Stomach (tissue), 9 donors: ENCODE results near the gene DCUN1D4. TPM values are rescaled to one million over a fixed set of nuclear protein-coding genes. Genes with fewer than 3 reads are reported as not detected.

Experiments used
- DNase-seq, 2 donors: peaks; one replicate each; pipeline versions ENCODE4 v3.0.0 to v3.0.0-alpha.2; 2013 to 2019
- H3K27ac ChIP-seq, 5 donors: fragments of 200-600 bp in 4 of 5; sonication (generic) in 4 of 5; one replicate each; pipeline ENCODE4 v1.5.1; 2013 to 2019; ENCODE audit warnings: mild to moderate bottlenecking in 1 of 5, moderate library complexity in 1 of 5
- H3K27me3 ChIP-seq, 3 donors: fragments of 200-600 bp; sonication (generic); one replicate each; pipeline ENCODE4 v1.5.1; 2017 to 2019; ENCODE audit warnings: mixed run types in 1 of 3
- H3K36me3 ChIP-seq, 4 donors: fragments of 200-600 bp; sonication (generic); 1 replicate in 3 of 4; 2 replicates in 1 of 4; pipeline ENCODE4 v1.5.1; 2016 to 2019
- H3K4me1 ChIP-seq, 4 donors: fragments of 200-600 bp; sonication (generic); one replicate each; pipeline ENCODE4 v1.5.1; 2016 to 2019
- H3K4me3 ChIP-seq, 4 donors: fragments of 200-600 bp; sonication (generic) in 3 of 4; one replicate each; pipeline ENCODE4 v1.5.1; 2016 to 2019; ENCODE audit warnings: mild to moderate bottlenecking in 1 of 4
- H3K9me3 ChIP-seq, 4 donors: fragments of 200-600 bp; sonication (generic); one replicate each; pipeline ENCODE4 v1.5.1; 2016 to 2019
- EP300 ChIP-seq: sonication (generic); formaldehyde crosslinking; IDR thresholded peaks from one replicate; pipeline ENCODE4 v1.6.1; 2017; ENCODE audit warnings: antibody characterized with exemption
- POLR2A ChIP-seq, 4 donors: fragments of 450-650 bp; IDR thresholded peaks; one replicate each; pipeline ENCODE4 v1.6.1; 2016; ENCODE audit warnings: antibody characterized with exemption in 4 of 4, control low read depth in 2 of 4, mild to moderate bottlenecking in 1 of 4, moderate library complexity in 1 of 4
- POLR2AphosphoS5 ChIP-seq, 3 donors: sonication (generic); formaldehyde crosslinking; IDR thresholded peaks; one replicate each; pipeline ENCODE4 v1.6.1; 2016; ENCODE audit warnings: antibody characterized with exemption in 3 of 3
- WGBS, 5 donors: extraction: QIAGEN DNeasy Blood & Tissue Kit in 3 of 5; methylation state at CpG; one replicate each; pipeline versions ENCODE4 v1.1.5 to v1.1.7; 2013 to 2018; 5-methylcytosine and 5-hydroxymethylcytosine counted together
- intact Hi-C: fragments of 100-400 bp; cut with DNase I; formaldehyde crosslinking; loops from one replicate; pipeline ENCODE4 v1.15.1; 2023; ENCODE audit warnings: low total_unique reads
- polyA plus RNA-seq, 3 donors: library from polyadenylated mRNA; stranded (reverse); fragments of 200-250 nt; gene quantifications; one replicate each; pipeline ENCODE4 v1.2.3, GENCODE V29; 2013
- total RNA-seq, 5 donors: library from RNA; depleted of rRNA; stranded (reverse); fragments of >200 nt; gene quantifications; one replicate each; pipeline versions ENCODE4 v1.1.0 to v1.2.3, GENCODE V29; 2014 to 2016
- TF ChIP-seq, protein P1 (sequence below), 7 experiments: fragments of 450-650 bp in 4 of 7; fragments of 200-600 bp in 3 of 7; sonication (generic) in 3 of 7; IDR thresholded peaks; one replicate each; pipeline ENCODE4 v1.5.1; 2016 to 2019; ENCODE audit warnings: antibody characterized with exemption in 7 of 7, control low read depth in 2 of 7, mild to moderate bottlenecking in 1 of 7
- donor health status: healthy with polysubstance abuse.
- donor health status: Bipolar disorder and iron deficiency.
- donor health status: healthy.

DCUN1D4 gene
- total and polyA plus RNA-seq, 8 donors: 5.8 to 84.6 (median 30.0) TPM

GRCh38 chr4:51849430-51849829 lies 6.5 kb downstream of the DCUN1D4 start:
- intact Hi-C loops: no loop called here
- Histone ChIP-seq H3K4me3 (no peak overlapping the region), H3K27ac (no peak overlapping the region), H3K36me3 (peaks cover 0 to 14% (median 13%) of the 10 kb centered on the region in 4 donors), H3K27me3 (no peaks in the 10 kb centered on the region), H3K4me1 (peaks cover 39 to 90% (median 70%) of the 10 kb centered on the region in 4 donors), H3K9me3 (no peaks in the 10 kb centered on the region)
- TF ChIP-seq POLR2AphosphoS5 (IDR thresholded peaks at IDR 0.05) (no peak), EP300 (no peak), POLR2A (IDR thresholded peaks at IDR 0.05) (no peak)
- TF ChIP-seq, protein P1, sequence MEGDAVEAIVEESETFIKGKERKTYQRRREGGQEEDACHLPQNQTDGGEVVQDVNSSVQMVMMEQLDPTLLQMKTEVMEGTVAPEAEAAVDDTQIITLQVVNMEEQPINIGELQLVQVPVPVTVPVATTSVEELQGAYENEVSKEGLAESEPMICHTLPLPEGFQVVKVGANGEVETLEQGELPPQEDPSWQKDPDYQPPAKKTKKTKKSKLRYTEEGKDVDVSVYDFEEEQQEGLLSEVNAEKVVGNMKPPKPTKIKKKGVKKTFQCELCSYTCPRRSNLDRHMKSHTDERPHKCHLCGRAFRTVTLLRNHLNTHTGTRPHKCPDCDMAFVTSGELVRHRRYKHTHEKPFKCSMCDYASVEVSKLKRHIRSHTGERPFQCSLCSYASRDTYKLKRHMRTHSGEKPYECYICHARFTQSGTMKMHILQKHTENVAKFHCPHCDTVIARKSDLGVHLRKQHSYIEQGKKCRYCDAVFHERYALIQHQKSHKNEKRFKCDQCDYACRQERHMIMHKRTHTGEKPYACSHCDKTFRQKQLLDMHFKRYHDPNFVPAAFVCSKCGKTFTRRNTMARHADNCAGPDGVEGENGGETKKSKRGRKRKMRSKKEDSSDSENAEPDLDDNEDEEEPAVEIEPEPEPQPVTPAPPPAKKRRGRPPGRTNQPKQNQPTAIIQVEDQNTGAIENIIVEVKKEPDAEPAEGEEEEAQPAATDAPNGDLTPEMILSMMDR (IDR thresholded peaks at IDR 0.05): no peak
- no peak for DNase-seq
- 69 to 80% (median 73%) methylated on average over 5 of the region's 5 CpGs for WGBS, 5 donors

DNA sequence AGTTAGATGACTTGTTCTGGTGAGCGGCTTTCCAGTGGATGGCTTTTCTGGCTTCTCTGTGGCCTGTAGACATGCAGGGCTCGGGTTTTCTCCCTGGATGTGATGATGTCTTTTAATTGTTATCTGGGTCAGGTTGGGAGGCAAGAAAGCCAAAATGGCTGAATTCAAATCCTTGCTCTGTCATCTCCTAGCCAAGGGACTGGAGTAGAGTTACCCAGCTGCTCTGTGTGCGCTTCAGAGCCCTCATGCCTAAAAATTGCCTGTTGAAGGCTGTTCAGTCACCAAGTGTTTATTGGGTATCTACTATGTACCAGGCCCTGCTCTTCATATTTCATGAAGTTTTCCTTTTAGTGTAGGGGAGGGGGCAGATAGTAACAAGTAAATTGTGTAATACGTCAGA lies 7.3 kb downstream of the DCUN1D4 start:
- Histone ChIP-seq H3K4me1 (peaks cover 31 to 91% (median 71%) of the 10 kb centered on the region in 4 donors), H3K27me3 (no peaks in the 10 kb centered on the region), H3K27ac (peak overlapping the region in 1 of 5 donors; percentile 24), H3K36me3 (peaks cover 0 to 14% (median 13%) of the 10 kb centered on the region in 4 donors), H3K9me3 (no peaks in the 10 kb centered on the region), H3K4me3 (no peak overlapping the region)
- intact Hi-C loops: no loop called here
- no peak for DNase-seq
- WGBS, 5 donors: 94 to 97% (median 96%) methylated on average over 4 of the region's 4 CpGs
- TF ChIP-seq, protein P1 (IDR thresholded peaks at IDR 0.05): no peak
- no peak for TF ChIP-seq POLR2AphosphoS5 (IDR thresholded peaks at IDR 0.05)
- no peak for TF ChIP-seq EP300
- TF ChIP-seq POLR2A (IDR thresholded peaks at IDR 0.05): no peak

DNA sequence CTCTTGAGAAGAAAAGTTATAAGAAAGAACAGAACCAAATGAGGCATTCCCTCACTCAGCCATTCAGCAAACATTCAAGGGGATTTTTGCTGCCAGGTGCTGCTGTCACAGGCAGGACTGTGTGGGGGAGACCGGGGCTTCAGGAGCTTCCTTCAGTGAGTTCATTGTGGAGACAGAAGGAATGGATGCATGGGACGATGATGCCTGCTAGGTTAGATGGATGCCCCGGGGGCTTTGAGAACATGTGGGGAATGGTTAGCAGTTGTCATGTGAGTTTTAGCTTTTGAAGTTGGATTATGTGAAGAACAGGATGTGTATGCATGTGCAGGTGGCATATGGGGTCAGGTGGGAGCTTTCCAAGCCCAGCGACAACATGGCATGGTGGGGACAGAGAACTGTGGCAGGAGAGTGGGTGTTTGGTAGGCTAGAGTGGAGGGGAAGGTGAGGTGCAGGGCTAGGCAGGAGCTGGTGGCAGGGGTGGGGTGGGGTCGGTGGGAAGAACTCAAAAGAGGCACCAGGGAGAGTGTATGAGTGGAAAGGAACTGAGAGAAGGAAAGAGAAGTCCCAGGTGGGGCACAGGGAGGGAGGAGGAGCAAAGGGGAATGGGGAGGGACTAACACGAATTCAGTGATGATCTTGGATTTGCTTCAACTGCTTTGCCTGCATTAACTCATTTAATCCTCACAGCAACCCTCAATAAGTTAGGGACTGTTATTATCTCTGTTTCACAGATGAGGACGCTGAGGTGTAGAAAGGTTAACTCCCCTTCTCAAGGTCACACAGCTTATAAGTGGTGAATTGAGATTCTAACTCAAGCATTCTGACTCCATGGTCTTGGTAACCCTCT lies 8.4 kb downstream of the DCUN1D4 start:
- Histone ChIP-seq H3K9me3 (no peaks in the 10 kb centered on the region), H3K27ac (peak overlapping the region in 3 of 5 donors; percentile 18 to 79 (median 21)), H3K27me3 (no peaks in the 10 kb centered on the region), H3K4me3 (no peak overlapping the region), H3K4me1 (peaks cover 28 to 91% (median 65%) of the 10 kb centered on the region in 4 donors), H3K36me3 (peaks cover 0 to 14% (median 13%) of the 10 kb centered on the region in 4 donors)
- no peak for TF ChIP-seq POLR2A (IDR thresholded peaks at IDR 0.05)
- intact Hi-C loops: no loop called here
- DNase-seq: no peak
- WGBS, 5 donors: 58 to 62% (median 59%) methylated on average over 7 of the region's 7 CpGs

DNA sequence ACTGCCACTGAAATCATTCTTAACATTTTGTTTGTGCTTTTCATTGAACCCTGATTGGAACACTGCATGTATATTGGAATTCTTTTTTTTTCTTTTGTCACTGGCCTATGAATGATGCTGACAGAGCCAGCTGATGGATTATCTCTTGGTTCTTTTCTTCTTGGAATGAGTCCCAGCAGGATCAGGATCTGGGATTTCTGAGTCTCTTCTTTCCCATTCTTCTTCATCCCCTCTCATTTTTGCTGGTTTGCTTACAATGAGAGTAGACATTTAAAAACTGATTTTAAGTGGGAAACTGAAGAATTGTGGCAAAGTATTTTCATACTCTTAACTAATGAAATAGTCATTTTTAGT lies 9.0 kb downstream of the DCUN1D4 start:
- TF ChIP-seq, protein P1 (IDR thresholded peaks at IDR 0.05): no peak
- no peak for TF ChIP-seq EP300
- TF ChIP-seq POLR2AphosphoS5 (IDR thresholded peaks at IDR 0.05): no peak
- no peak for TF ChIP-seq POLR2A (IDR thresholded peaks at IDR 0.05)
- H3K27ac ChIP-seq: peak overlapping the region in 3 of 5 donors; percentile 18 to 79 (median 21)
- intact Hi-C loops: no loop called here
- peaks cover 0 to 14% (median 13%) of the 10 kb centered on the region in 4 donors for H3K36me3 ChIP-seq
- no peaks in the 10 kb centered on the region for H3K27me3 ChIP-seq
- no peaks in the 10 kb centered on the region for H3K9me3 ChIP-seq
- no peak for DNase-seq
- peaks cover 28 to 92% (median 62%) of the 10 kb centered on the region in 4 donors for H3K4me1 ChIP-seq
- no peak overlapping the region for H3K4me3 ChIP-seq
